DOHH2 (cell line): Measurements from ENCODE around the gene MACIR.

Experiments
- H3F3A ChIP-seq: fragments of 200-600 bp; sonication (generic), shearing (Covaris generic); 2 replicates; pipeline ENCODE4 v1.6.0; 2016; ENCODE audit warnings: antibody characterized with exemption, mild to moderate bottlenecking; ENCODE audit not compliant: control insufficient read depth, insufficient read depth
- H3K27ac ChIP-seq: fragments of 200-600 bp; sonication (generic); 2 replicates; pipeline ENCODE4 v1.5.1; 2014; ENCODE audit warnings: low read depth, mild to moderate bottlenecking, low read length, moderate library complexity
- H3K27me3 ChIP-seq: fragments of 200-600 bp; sonication (generic); 2 replicates; pipeline ENCODE4 v1.6.1; 2014; ENCODE audit warnings: mild to moderate bottlenecking, low read length, mixed read lengths; ENCODE audit not compliant: control insufficient read depth
- H3K36me3 ChIP-seq: fragments of 200-600 bp; sonication (generic); 2 replicates; pipeline ENCODE4 v1.6.1; 2014; ENCODE audit warnings: mild to moderate bottlenecking, low read length, moderate library complexity, mixed read lengths; ENCODE audit not compliant: control insufficient read depth
- H3K4me1 ChIP-seq: fragments of 200-600 bp; sonication (generic); 2 replicates; pipeline ENCODE4 v1.6.1; 2014; ENCODE audit warnings: mild to moderate bottlenecking, low read length, mixed read lengths; ENCODE audit not compliant: control insufficient read depth
- H3K4me2 ChIP-seq: fragments of 200-600 bp; sonication (generic); 2 replicates; pipeline ENCODE4 v1.6.0; 2014; ENCODE audit warnings: mild to moderate bottlenecking, low read length, moderate library complexity
- H3K4me3 ChIP-seq: fragments of 200-600 bp; sonication (generic); 2 replicates; pipeline ENCODE4 v1.5.1; 2014; ENCODE audit warnings: mild to moderate bottlenecking, low read length, mixed read lengths
- H3K79me2 ChIP-seq: fragments of 200-600 bp; sonication (generic); 2 replicates; pipeline ENCODE4 v1.6.1; 2014; ENCODE audit warnings: mild to moderate bottlenecking, low read length, mixed read lengths; ENCODE audit not compliant: control insufficient read depth
- H3K9me2 ChIP-seq: fragments of 200-600 bp; sonication (generic); replicated peaks from 2 replicates; pipeline ENCODE4 v1.6.1; 2014; ENCODE audit warnings: mild to moderate bottlenecking, low read length, mixed read lengths; ENCODE audit not compliant: control insufficient read depth
- H3K9me3 ChIP-seq: fragments of 200-600 bp; sonication (generic); 2 replicates; pipeline ENCODE4 v1.6.1; 2014; ENCODE audit warnings: antibody characterized with exemption, low read length, mixed read lengths; ENCODE audit not compliant: control insufficient read depth, insufficient read depth
- H4K20me1 ChIP-seq: fragments of 200-600 bp; sonication (generic); 2 replicates; pipeline ENCODE4 v1.6.0; 2014; ENCODE audit warnings: low read depth, mild to moderate bottlenecking, antibody characterized with exemption, low read length, moderate library complexity; ENCODE audit not compliant: control insufficient read depth, insufficient read depth
- EZH2phosphoT487 ChIP-seq: fragments of 200-600 bp; sonication (generic); IDR thresholded peaks from 2 replicates; pipeline ENCODE4 v1.6.1; 2017; ENCODE audit warnings: borderline replicate concordance, mild to moderate bottlenecking, antibody characterized with exemption, low read length, moderate library complexity, mixed read lengths
- TF ChIP-seq, protein P1 (sequence below): fragments of 200-600 bp; sonication (generic); IDR thresholded peaks from one replicate; pipeline ENCODE4 v1.5.1; 2014; ENCODE audit warnings: antibody characterized with exemption, mild to moderate bottlenecking, low read depth, low read length; ENCODE audit not compliant: poor library complexity, severe bottlenecking

MACIR gene

DNA sequence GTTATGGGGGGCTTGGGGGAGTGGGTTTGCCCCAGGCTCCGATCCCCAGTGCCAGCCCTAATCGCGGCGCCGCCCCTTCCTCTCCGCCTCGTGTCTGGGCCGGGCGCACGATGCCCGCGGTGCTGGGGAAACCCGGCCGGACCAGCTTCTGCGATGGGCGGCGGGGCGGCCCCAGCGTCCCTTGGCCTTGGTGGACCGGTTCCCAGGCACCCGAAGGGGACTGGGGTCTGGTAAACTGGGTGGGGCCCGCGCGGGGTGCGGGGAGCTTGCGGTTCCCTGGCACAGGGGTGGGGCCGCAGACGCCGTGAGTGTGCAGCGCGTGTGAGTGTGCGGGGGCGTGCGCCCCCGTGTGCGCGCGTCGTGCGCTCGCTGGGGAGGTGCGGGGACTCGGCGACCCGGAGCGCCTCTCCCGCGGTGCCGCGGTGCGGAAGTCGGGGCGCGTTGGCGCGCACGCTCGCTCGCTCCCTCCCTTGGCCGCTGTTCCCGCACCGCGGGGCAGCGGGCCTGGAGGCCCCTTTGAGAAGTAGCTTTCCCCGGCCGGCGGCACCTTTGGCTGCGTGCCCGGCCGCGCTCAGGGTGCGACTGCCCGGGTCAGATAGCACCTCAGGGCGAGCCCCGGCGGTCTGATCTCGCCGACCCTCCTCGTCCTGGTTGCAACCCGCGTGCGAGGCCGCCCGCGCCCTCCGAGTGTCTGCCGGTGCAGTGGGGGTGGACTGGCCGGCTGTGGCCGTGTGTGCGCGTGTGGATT lies 568 bp downstream of the MACIR start:
- peak overlapping the region; percentile 96 for H3K4me3 ChIP-seq
- no peaks in the 10 kb centered on the region for H3K9me3 ChIP-seq
- peaks cover 48% of the 10 kb centered on the region for H3K79me2 ChIP-seq
- H4K20me1 ChIP-seq = no peaks in the 10 kb centered on the region; the same call in 1 of the 2 replicates
- no peaks in the 10 kb centered on the region for H3K27me3 ChIP-seq
- H3F3A ChIP-seq = no peaks in the 10 kb centered on the region
- H3K9me2 ChIP-seq = no peaks in the 10 kb centered on the region
- peaks cover 16% of the 10 kb centered on the region for H3K4me1 ChIP-seq
- TF ChIP-seq, protein P1, sequence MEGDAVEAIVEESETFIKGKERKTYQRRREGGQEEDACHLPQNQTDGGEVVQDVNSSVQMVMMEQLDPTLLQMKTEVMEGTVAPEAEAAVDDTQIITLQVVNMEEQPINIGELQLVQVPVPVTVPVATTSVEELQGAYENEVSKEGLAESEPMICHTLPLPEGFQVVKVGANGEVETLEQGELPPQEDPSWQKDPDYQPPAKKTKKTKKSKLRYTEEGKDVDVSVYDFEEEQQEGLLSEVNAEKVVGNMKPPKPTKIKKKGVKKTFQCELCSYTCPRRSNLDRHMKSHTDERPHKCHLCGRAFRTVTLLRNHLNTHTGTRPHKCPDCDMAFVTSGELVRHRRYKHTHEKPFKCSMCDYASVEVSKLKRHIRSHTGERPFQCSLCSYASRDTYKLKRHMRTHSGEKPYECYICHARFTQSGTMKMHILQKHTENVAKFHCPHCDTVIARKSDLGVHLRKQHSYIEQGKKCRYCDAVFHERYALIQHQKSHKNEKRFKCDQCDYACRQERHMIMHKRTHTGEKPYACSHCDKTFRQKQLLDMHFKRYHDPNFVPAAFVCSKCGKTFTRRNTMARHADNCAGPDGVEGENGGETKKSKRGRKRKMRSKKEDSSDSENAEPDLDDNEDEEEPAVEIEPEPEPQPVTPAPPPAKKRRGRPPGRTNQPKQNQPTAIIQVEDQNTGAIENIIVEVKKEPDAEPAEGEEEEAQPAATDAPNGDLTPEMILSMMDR = peak; percentile 13
- no peak for TF ChIP-seq EZH2phosphoT487
- peak overlapping the region; percentile 94 for H3K4me2 ChIP-seq
- no peaks in the 10 kb centered on the region for H3K36me3 ChIP-seq
- peak overlapping the region; percentile 64 for H3K27ac ChIP-seq

GRCh38 chr5:103259705-103260355 lies 1.3 kb downstream of the MACIR start:
- no peaks in the 10 kb centered on the region for H3K27me3 ChIP-seq
- peaks cover 55% of the 10 kb centered on the region for H3K79me2 ChIP-seq
- H3K27ac ChIP-seq = peak overlapping the region; percentile 64
- no peaks in the 10 kb centered on the region for H3K36me3 ChIP-seq
- no peaks in the 10 kb centered on the region for H3K9me2 ChIP-seq
- H3F3A ChIP-seq = no peaks in the 10 kb centered on the region
- H3K9me3 ChIP-seq = no peaks in the 10 kb centered on the region
- peak overlapping the region; percentile 94 for H3K4me2 ChIP-seq
- H3K4me1 ChIP-seq = peaks cover 16% of the 10 kb centered on the region
- H3K4me3 ChIP-seq = peak overlapping the region; percentile 96
- H4K20me1 ChIP-seq = peaks cover under 1% of the 10 kb centered on the region; the same call in 1 of the 2 replicates
- TF ChIP-seq EZH2phosphoT487 = no peak
- TF ChIP-seq, protein P1 = no peak

DNA sequence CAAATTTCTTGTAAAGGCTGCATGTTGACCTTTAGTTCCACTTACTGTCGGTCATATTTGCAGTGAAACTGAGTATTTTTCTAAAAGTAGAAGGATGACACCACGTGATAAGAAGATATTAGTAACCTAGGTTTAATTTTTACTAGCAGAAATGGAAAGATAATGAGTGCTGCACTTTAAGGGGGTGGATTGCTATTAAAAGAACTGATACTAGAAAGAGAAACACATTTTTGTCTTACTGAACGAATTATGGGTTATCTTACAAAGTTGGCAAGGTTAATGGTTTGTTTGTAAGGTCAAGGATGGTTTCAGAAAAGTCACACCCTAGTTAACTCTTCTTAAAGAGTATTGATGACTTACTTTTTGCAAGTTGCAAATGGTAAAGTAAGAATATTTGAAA lies 2.4 kb downstream of the MACIR start:
- TF ChIP-seq, protein P1 = no peak
- TF ChIP-seq EZH2phosphoT487 = no peak
- Histone ChIP-seq H3K4me3 (peak overlapping the region; percentile 30), H4K20me1 (peaks cover 5% of the 10 kb centered on the region; the same call in 1 of the 2 replicates)

More for the DNA sequence above, 2.4 kb downstream of the MACIR start:
- H3K9me3 ChIP-seq = no peaks in the 10 kb centered on the region
- H3K36me3 ChIP-seq = no peaks in the 10 kb centered on the region
- H3K4me1 ChIP-seq = peaks cover 16% of the 10 kb centered on the region
- no peak overlapping the region for H3K27ac ChIP-seq
- H3K9me2 ChIP-seq = no peaks in the 10 kb centered on the region
- H3K79me2 ChIP-seq = peaks cover 65% of the 10 kb centered on the region
- no peaks in the 10 kb centered on the region for H3K27me3 ChIP-seq
- H3F3A ChIP-seq = no peaks in the 10 kb centered on the region
- peak overlapping the region; percentile 94 for H3K4me2 ChIP-seq
